Stimulated activated CD8-positive, alpha-beta memory T cell treated with anti-CD3 and anti-CD28 coated beads, Interleukin-7, amount 100 ng/mL, for 4 hours (primary cell): ENCODE measurements around the gene PPRC1.

ENCODE experiments used
- DNase-seq, 2 donors: peaks; one replicate each; pipeline ENCODE4 v3.0.0-alpha.2; 2020; ENCODE audit warnings: low read depth in 2 of 2

PPRC1 gene

GRCh38 chr10:102195296-102195870 lies 62.5 kb downstream of the PPRC1 start:
- no peak for DNase-seq

GRCh38 chr10:102196893-102197292 lies 64.1 kb downstream of the PPRC1 start:
- DNase-seq, result no peak

GRCh38 chr10:102198027-102198426 lies 65.2 kb downstream of the PPRC1 start:
- no peak for DNase-seq
